ENCODE results near the gene CDH10. TPM values are rescaled to one million over a fixed set of nuclear protein-coding genes. Genes with fewer than 3 reads are reported as not detected.

CDH10 gene
- total RNA-seq, 1 donor from 2014 or later, result 0.52 TPM

DNA sequence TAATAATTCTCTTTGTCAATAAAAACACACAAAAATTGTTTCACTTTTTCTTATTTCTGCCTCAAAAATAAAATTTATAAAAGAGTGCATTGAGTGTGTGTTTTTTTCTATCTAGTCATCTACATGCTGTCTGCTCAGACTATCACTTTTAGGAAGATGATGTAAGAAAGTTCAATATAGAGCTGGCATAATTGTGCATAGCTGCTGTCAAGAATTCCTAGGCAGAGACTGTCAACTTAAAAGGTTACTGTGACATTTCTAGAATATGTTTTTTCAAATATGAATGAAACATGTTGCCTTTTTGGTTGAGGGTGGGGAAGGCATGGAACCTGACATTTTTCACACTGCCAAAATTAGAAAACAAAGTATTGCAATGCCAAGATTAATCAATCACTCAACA, 172.3 kb downstream of the CDH10 start:
- Histone ChIP-seq H3K4me3 (ENCODE audit: low read length in 3 of 3) (no peak overlapping the region), H3K27ac (ENCODE audit: low read depth, low read length) (no peak overlapping the region)

DNA sequence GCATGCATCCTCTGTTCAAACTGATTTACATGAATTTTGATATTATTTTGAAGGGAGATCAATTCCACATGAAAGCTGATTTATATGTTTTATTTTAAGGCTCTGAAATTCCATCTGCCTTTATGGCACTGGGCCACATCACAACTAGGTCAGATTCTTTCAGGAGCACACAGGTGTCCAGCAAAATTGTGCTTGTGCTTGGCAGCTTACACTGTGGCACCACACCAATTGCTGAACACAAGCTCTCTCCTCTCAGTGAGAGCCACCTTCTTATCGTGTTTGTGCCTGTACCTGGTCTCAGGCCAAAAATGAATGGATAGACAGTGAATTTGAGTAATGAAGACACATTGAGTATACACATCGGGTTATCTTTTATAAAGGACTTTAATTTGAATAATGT, 200.4 kb downstream of the CDH10 start:
- Histone ChIP-seq H3K27me3 (ENCODE audit: control insufficient read depth in 3 of 3, insufficient read depth in 3 of 3, low read length in 3 of 3) (no peaks in the 10 kb centered on the region), H3K4me1 (ENCODE audit: control insufficient read depth in 3 of 3, insufficient read depth in 3 of 3, low read length in 3 of 3) (peaks cover 0 to 7% (median 0%) of the 10 kb centered on the region in 3 donors), H3K9ac (ENCODE audit: low read depth in 1 of 3, low read length in 3 of 3) (no peak overlapping the region), H3K27ac (ENCODE audit: low read depth, low read length) (no peak overlapping the region), H3K36me3 (ENCODE audit: control insufficient read depth in 3 of 3, insufficient read depth in 3 of 3, low read length in 3 of 3) (no peaks in the 10 kb centered on the region), H3K4me3 (ENCODE audit: low read length in 3 of 3) (no peak overlapping the region), H3K9me3 (ENCODE audit: control insufficient read depth in 3 of 3, low read length in 3 of 3) (no peaks in the 10 kb centered on the region)

More for the DNA sequence above, 172.3 kb downstream of the CDH10 start:
- Histone ChIP-seq H3K4me1 (ENCODE audit: control insufficient read depth in 3 of 3, insufficient read depth in 3 of 3, low read length in 3 of 3) (no peaks in the 10 kb centered on the region), H3K27me3 (ENCODE audit: control insufficient read depth in 3 of 3, insufficient read depth in 3 of 3, low read length in 3 of 3) (no peaks in the 10 kb centered on the region), H3K9me3 (ENCODE audit: control insufficient read depth in 3 of 3, low read length in 3 of 3) (peaks cover 0 to 2% (median 0%) of the 10 kb centered on the region in 3 donors), H3K36me3 (ENCODE audit: control insufficient read depth in 3 of 3, insufficient read depth in 3 of 3, low read length in 3 of 3) (no peaks in the 10 kb centered on the region), H3K9ac (ENCODE audit: low read depth in 1 of 3, low read length in 3 of 3) (no peak overlapping the region)

DNA sequence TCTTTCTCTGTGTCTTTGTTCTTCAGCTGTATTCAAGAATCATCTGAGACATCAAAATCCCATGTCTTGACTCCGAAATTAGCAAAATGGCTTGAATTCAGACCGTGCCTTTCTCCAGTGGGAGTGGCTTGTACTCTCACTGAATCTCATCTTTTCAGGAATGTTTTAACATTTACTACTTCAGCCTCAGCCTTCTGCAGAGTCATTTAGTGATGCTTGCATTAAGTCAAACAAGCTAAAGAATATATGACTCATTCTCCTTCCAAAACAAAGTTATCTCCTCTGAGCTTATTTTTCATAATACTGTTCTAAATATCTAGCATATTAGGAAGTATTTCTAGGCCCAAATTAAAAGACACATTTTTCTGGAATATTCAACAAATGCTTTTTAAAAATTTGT, 205.3 kb downstream of the CDH10 start:
- Histone ChIP-seq H3K36me3 (ENCODE audit: control insufficient read depth in 3 of 3, insufficient read depth in 3 of 3, low read length in 3 of 3) (no peaks in the 10 kb centered on the region), H3K9me3 (ENCODE audit: control insufficient read depth in 3 of 3, low read length in 3 of 3) (no peaks in the 10 kb centered on the region), H3K4me3 (ENCODE audit: low read length in 3 of 3) (no peak overlapping the region), H3K9ac (ENCODE audit: low read depth in 1 of 3, low read length in 3 of 3) (no peak overlapping the region), H3K27ac (ENCODE audit: low read depth, low read length) (no peak overlapping the region), H3K4me1 (ENCODE audit: control insufficient read depth in 3 of 3, insufficient read depth in 3 of 3, low read length in 3 of 3) (peaks cover 0 to 4% (median 0%) of the 10 kb centered on the region in 3 donors), H3K27me3 (ENCODE audit: control insufficient read depth in 3 of 3, insufficient read depth in 3 of 3, low read length in 3 of 3) (no peaks in the 10 kb centered on the region)

Small RNA genes lying within 50 kb of the gene (small RNA-seq; reads per million reads assigned to genes)
- not detected for gene AC091885.1
- not detected for gene RF00017
